WERI-Rb-1 (cell line): ENCODE measurements around the gene ANGPTL7.

Source experiments
- DNase-seq: peaks from one replicate; pipeline ENCODE4 v3.0.0-alpha.2; 2020
- H3K27ac ChIP-seq: fragments of 250-450 bp; sonication (Bioruptor Pico); 2 replicates; pipeline ENCODE4 v1.5.1; 2020; ENCODE audit warnings: mild to moderate bottlenecking, moderate library complexity
- H3K27me3 ChIP-seq: fragments of 250-450 bp; sonication (Bioruptor Pico); 2 replicates; pipeline ENCODE4 v1.5.1; 2021; ENCODE audit warnings: mild to moderate bottlenecking, low read depth, moderate library complexity; ENCODE audit not compliant: insufficient read depth, severe bottlenecking
- H3K36me3 ChIP-seq: fragments of 250-450 bp; sonication (Bioruptor Pico); 2 replicates; pipeline ENCODE4 v1.5.1; 2020; ENCODE audit warnings: mild to moderate bottlenecking, moderate library complexity
- H3K4me3 ChIP-seq: 2 replicates; pipeline ENCODE4 v1.5.1; 2011; ENCODE audit warnings: low read depth, mild to moderate bottlenecking, control low read depth, low read length
- H3K9me3 ChIP-seq: fragments of 250-450 bp; sonication (Bioruptor Pico); 2 replicates; pipeline ENCODE4 v1.5.1; 2021; ENCODE audit warnings: mild to moderate bottlenecking, moderate library complexity; ENCODE audit not compliant: severe bottlenecking
- CTCF ChIP-seq: IDR thresholded peaks from 2 replicates; pipeline ENCODE4 v1.5.1; 2011; ENCODE audit warnings: low read depth, mild to moderate bottlenecking, control low read depth, inconsistent platforms, low read length

The ANGPTL7 gene

GRCh38 chr1:11193376-11193775, 4.2 kb downstream of the ANGPTL7 start:
- Histone ChIP-seq H3K9me3 (no peaks in the 10 kb centered on the region), H3K27ac (no peak overlapping the region), H3K4me3 (no peak overlapping the region), H3K27me3 (no peaks in the 10 kb centered on the region), H3K36me3 (peaks cover 84% of the 10 kb centered on the region)
- no peak for TF ChIP-seq CTCF
- no peak for DNase-seq

- no peak overlapping the region for H3K4me3 ChIP-seq
- no peaks in the 10 kb centered on the region for H3K27me3 ChIP-seq
- TF ChIP-seq CTCF = no peak
- H3K27ac ChIP-seq = no peak overlapping the region
- DNase-seq = no peak
- peaks cover 84% of the 10 kb centered on the region for H3K36me3 ChIP-seq
- no peaks in the 10 kb centered on the region for H3K9me3 ChIP-seq
Observed at GRCh38 chr1:11194407-11195176, 5.4 kb downstream of the ANGPTL7 start.

GRCh38 chr1:11196945-11197344, 7.8 kb downstream of the ANGPTL7 start:
- Histone ChIP-seq H3K27me3 (no peaks in the 10 kb centered on the region), H3K9me3 (no peaks in the 10 kb centered on the region), H3K36me3 (peaks cover 74% of the 10 kb centered on the region), H3K4me3 (no peak overlapping the region), H3K27ac (no peak overlapping the region)
- TF ChIP-seq CTCF = no peak
- no peak for DNase-seq

GRCh38 chr1:11197359-11197758, 8.2 kb downstream of the ANGPTL7 start:
- no peak for DNase-seq
- Histone ChIP-seq H3K9me3 (no peaks in the 10 kb centered on the region), H3K36me3 (peaks cover 71% of the 10 kb centered on the region), H3K4me3 (no peak overlapping the region), H3K27ac (no peak overlapping the region), H3K27me3 (no peaks in the 10 kb centered on the region)
- TF ChIP-seq CTCF = no peak

GRCh38 chr1:11198257-11198656, 9.1 kb downstream of the ANGPTL7 start:
- Histone ChIP-seq H3K36me3 (peaks cover 75% of the 10 kb centered on the region), H3K4me3 (no peak overlapping the region), H3K27ac (no peak overlapping the region), H3K9me3 (no peaks in the 10 kb centered on the region), H3K27me3 (no peaks in the 10 kb centered on the region)
- no peak for DNase-seq
- TF ChIP-seq CTCF = no peak
